Activated naive CD4-positive, alpha-beta T cell treated with anti-CD3 and anti-CD28 coated beads, Interleukin-2, amount 10 ng/mL, durations not matched to agents 7 days and 5 days (primary cell): ENCODE results near the gene SPINK13.
"Not testable (repeated sequence)": the region's sequence is repeated elsewhere in the genome, so short reads cannot be mapped to it uniquely, and the experiment has no call there.

Experiments
- CTCF ChIA-PET: fragments of 350-600 bp; sonication (Branson Sonifier 250); formaldehyde crosslinking; loops from one replicate; lab custom pipeline; 2021; ENCODE audit warnings: antibody characterized with exemption; lab: Charles Lee
- DNase-seq: peaks from one replicate; pipeline ENCODE4 v3.0.0-alpha.2; 2020
- H3K27ac Mint-ChIP-seq: one replicate; pipeline ENCODE4 v1.8.0; 2021; ENCODE audit warnings: mild to moderate bottlenecking, moderate library complexity, mixed read lengths
- H3K27me3 Mint-ChIP-seq: one replicate; pipeline ENCODE4 v1.8.0; 2021; ENCODE audit warnings: mild to moderate bottlenecking, mixed read lengths
- H3K36me3 Mint-ChIP-seq: one replicate; pipeline ENCODE4 v1.8.0; 2021; ENCODE audit warnings: mixed read lengths
- H3K4me1 Mint-ChIP-seq: one replicate; pipeline ENCODE4 v1.8.0; 2021; ENCODE audit warnings: mixed read lengths
- H3K4me3 Mint-ChIP-seq: one replicate; pipeline ENCODE4 v1.8.0; 2021; ENCODE audit warnings: mild to moderate bottlenecking, moderate library complexity, mixed read lengths
- H3K9me3 Mint-ChIP-seq: one replicate; pipeline ENCODE4 v1.8.0; 2021; ENCODE audit warnings: mixed read lengths

Gene SPINK13

GRCh38 chr5:148281336-148281735 is 12.7 kb downstream of the SPINK13 start:
- H3K4me1 Mint-ChIP-seq, H3K27ac Mint-ChIP-seq, H3K27me3 Mint-ChIP-seq, H3K4me3 Mint-ChIP-seq, H3K36me3 Mint-ChIP-seq, CTCF ChIA-PET, DNase-seq, H3K9me3 Mint-ChIP-seq: not testable (repeated sequence)

GRCh38 chr5:148290271-148291195 is 21.9 kb downstream of the SPINK13 start:
- no peaks in the 10 kb centered on the region for H3K36me3 Mint-ChIP-seq
- DNase-seq, result no peak
- no peak overlapping the region for H3K4me3 Mint-ChIP-seq
- no peaks in the 10 kb centered on the region for H3K9me3 Mint-ChIP-seq
- H3K27me3 Mint-ChIP-seq, result no peaks in the 10 kb centered on the region
- H3K4me1 Mint-ChIP-seq, result no peaks in the 10 kb centered on the region
- CTCF ChIA-PET, result interaction anchor here (0.8 to 1.3 kb wide), 4 partner anchors 9 to 440 kb away, joined by 3 to 5 read pairs (median 4); no protein-coding TSS in a partner anchor
- H3K27ac Mint-ChIP-seq, result no peak overlapping the region

- H3K36me3 Mint-ChIP-seq, result no peaks in the 10 kb centered on the region
These were observed 29.1 kb downstream of the SPINK13 start for GRCh38 chr5:148297731-148298130.

GRCh38 chr5:148306446-148306845 is 37.9 kb downstream of the SPINK13 start:
- Mint-ChIP-seq H3K27me3 (no peaks in the 10 kb centered on the region), H3K27ac (no peak overlapping the region), H3K4me1 (no peaks in the 10 kb centered on the region), H3K36me3 (no peaks in the 10 kb centered on the region), H3K4me3 (no peak overlapping the region), H3K9me3 (no peaks in the 10 kb centered on the region)
- CTCF ChIA-PET, result no interaction called here
- no peak for DNase-seq

More at GRCh38 chr5:148297731-148298130, 29.1 kb downstream of the SPINK13 start:
- no peaks in the 10 kb centered on the region for H3K27me3 Mint-ChIP-seq
- no peak overlapping the region for H3K4me3 Mint-ChIP-seq
- H3K27ac Mint-ChIP-seq, result no peak overlapping the region
- CTCF ChIA-PET, result interaction anchor here (1.0 kb wide), 1 partner anchor 77 kb away, joined by 4 read pairs; no protein-coding TSS in a partner anchor
- H3K9me3 Mint-ChIP-seq, result no peaks in the 10 kb centered on the region
- H3K4me1 Mint-ChIP-seq, result no peaks in the 10 kb centered on the region
- DNase-seq, result no peak

- no peaks in the 10 kb centered on the region for H3K27me3 Mint-ChIP-seq
- no peaks in the 10 kb centered on the region for H3K36me3 Mint-ChIP-seq
- H3K4me1 Mint-ChIP-seq, result no peaks in the 10 kb centered on the region
- CTCF ChIA-PET, result interaction anchor here (1.1 kb wide), 1 partner anchor 20 kb away, joined by 3 read pairs; no protein-coding TSS in a partner anchor
- no peak for DNase-seq
- H3K9me3 Mint-ChIP-seq, result no peaks in the 10 kb centered on the region
- H3K27ac Mint-ChIP-seq, result no peak overlapping the region
- no peak overlapping the region for H3K4me3 Mint-ChIP-seq
These were observed 40.4 kb downstream of the SPINK13 start for GRCh38 chr5:148309019-148309418.

GRCh38 chr5:148309746-148310145 is 41.2 kb downstream of the SPINK13 start:
- Mint-ChIP-seq H3K4me1 (no peaks in the 10 kb centered on the region), H3K36me3 (no peaks in the 10 kb centered on the region), H3K9me3 (no peaks in the 10 kb centered on the region), H3K27ac (no peak overlapping the region), H3K4me3 (no peak overlapping the region), H3K27me3 (no peaks in the 10 kb centered on the region)
- DNase-seq, result no peak
- CTCF ChIA-PET, result no interaction called here

- Mint-ChIP-seq H3K27ac (no peak overlapping the region), H3K9me3 (no peaks in the 10 kb centered on the region), H3K36me3 (no peaks in the 10 kb centered on the region), H3K4me3 (no peak overlapping the region), H3K27me3 (no peaks in the 10 kb centered on the region), H3K4me1 (no peaks in the 10 kb centered on the region)
- no peak for DNase-seq
- CTCF ChIA-PET, result no interaction called here
These were observed 42.9 kb downstream of the SPINK13 start for GRCh38 chr5:148311484-148311883.

GRCh38 chr5:148312153-148312552 is 43.6 kb downstream of the SPINK13 start, which contains the start of gene SPINK7:
TSS of gene SPINK7 (plus strand) at chr5:148312423. CDS start at chr5:148312484, 61 bp downstream.
- H3K9me3 Mint-ChIP-seq, result no peaks in the 10 kb centered on the region
- no peaks in the 10 kb centered on the region for H3K4me1 Mint-ChIP-seq
- DNase-seq, result no peak
- CTCF ChIA-PET, result no interaction called here
- H3K4me3 Mint-ChIP-seq, result no peak within 1 kb of the TSS
- H3K27me3 Mint-ChIP-seq, result no peaks in the 10 kb centered on the region
- no peaks in the 10 kb centered on the region for H3K36me3 Mint-ChIP-seq
- no peak within 1 kb of the TSS for H3K27ac Mint-ChIP-seq

GRCh38 chr5:148314187-148314586 is 45.6 kb downstream of the SPINK13 start:
- Mint-ChIP-seq H3K4me1 (no peaks in the 10 kb centered on the region), H3K27me3 (no peaks in the 10 kb centered on the region), H3K9me3 (peaks cover 2% of the 10 kb centered on the region), H3K27ac (no peak overlapping the region), H3K4me3 (no peak overlapping the region), H3K36me3 (no peaks in the 10 kb centered on the region)
- CTCF ChIA-PET, result interaction anchor here (0.5 to 1.2 kb wide), 4 partner anchors 13 to 417 kb away, joined by 3 to 6 read pairs (median 3); no protein-coding TSS in a partner anchor
- no peak for DNase-seq

GRCh38 chr5:148314731-148315130 is 46.1 kb downstream of the SPINK13 start:
- no peak for DNase-seq

GRCh38 chr5:148320011-148320963 is 51.7 kb downstream of the SPINK13 start:
- CTCF ChIA-PET, H3K27me3 Mint-ChIP-seq, H3K27ac Mint-ChIP-seq, DNase-seq, H3K36me3 Mint-ChIP-seq, H3K9me3 Mint-ChIP-seq, H3K4me1 Mint-ChIP-seq: not testable (repeated sequence)
- peak overlapping the region; percentile 62 for H3K4me3 Mint-ChIP-seq

More at GRCh38 chr5:148314731-148315130, 46.1 kb downstream of the SPINK13 start:
- H3K9me3 Mint-ChIP-seq, result peaks cover 3% of the 10 kb centered on the region
- H3K27me3 Mint-ChIP-seq, result no peaks in the 10 kb centered on the region
- H3K27ac Mint-ChIP-seq, result no peak overlapping the region
- peaks cover 1% of the 10 kb centered on the region for H3K4me1 Mint-ChIP-seq
- CTCF ChIA-PET, result interaction anchor here (0.5 to 1.2 kb wide), 2 partner anchors 20 to 60 kb away, joined by 3 to 6 read pairs; no protein-coding TSS in a partner anchor
- H3K4me3 Mint-ChIP-seq, result no peak overlapping the region
- H3K36me3 Mint-ChIP-seq, result no peaks in the 10 kb centered on the region

GRCh38 chr5:148333262-148333849 is 64.8 kb downstream of the SPINK13 start:
- CTCF ChIA-PET, result no interaction called here
- Mint-ChIP-seq H3K4me1 (no peaks in the 10 kb centered on the region), H3K4me3 (no peak overlapping the region), H3K9me3 (peaks cover 2% of the 10 kb centered on the region), H3K27me3 (no peaks in the 10 kb centered on the region), H3K36me3 (no peaks in the 10 kb centered on the region), H3K27ac (no peak overlapping the region)
- no peak for DNase-seq

GRCh38 chr5:148335259-148335658 is 66.7 kb downstream of the SPINK13 start, which contains the start of gene SPINK9:
TSS of gene SPINK9 (plus strand) at chr5:148335559. CDS start at chr5:148335614, 55 bp downstream.
- Mint-ChIP-seq H3K4me1 (no peaks in the 10 kb centered on the region), H3K9me3 (peaks cover 2% of the 10 kb centered on the region), H3K27me3 (no peaks in the 10 kb centered on the region), H3K36me3 (no peaks in the 10 kb centered on the region), H3K4me3 (no peak within 1 kb of the TSS), H3K27ac (no peak within 1 kb of the TSS)
- no peak for DNase-seq
- CTCF ChIA-PET, result interaction anchor here (0.6 kb wide), 1 partner anchor 21 kb away, joined by 3 read pairs; no protein-coding TSS in a partner anchor
